A549 (cell line): Measurements from ENCODE around the gene CALR3. TPM values are rescaled to one million over a fixed set of nuclear protein-coding genes. Genes with fewer than 3 reads are reported as not detected.

Source experiments
- ATAC-seq, 2 experiments: fragments of 200-7000 bp in 1 of 2; fragments of >200 bp in 1 of 2; cut with Nextera tagmentation in 1 of 2; cut with Tn5 transposase in 1 of 2; 3 replicates each; pipeline versions ENCODE4 v1.8.0 to v1.9.1; 2018 to 2020; ENCODE audit warnings: mild to moderate bottlenecking in 1 of 2, moderate library complexity in 1 of 2
- CTCF ChIA-PET: fragments of 300-600 bp; sonication (Branson Sonifier 250); formaldehyde crosslinking; extraction: SDS; loops from one replicate; lab custom pipeline; 2021; ENCODE audit warnings: antibody characterized with exemption, inconsistent platforms; lab: Yijun Ruan, JAX
- POLR2A ChIA-PET: fragments of 350-600 bp; formaldehyde crosslinking; extraction: SDS; loops from one replicate; lab custom pipeline; 2021; ENCODE audit warnings: antibody characterized with exemption, inconsistent platforms; lab: Yijun Ruan, JAX
- DNase-seq, 2 experiments: peaks; one replicate each; pipeline versions ENCODE4 v3.0.0 to v3.0.0-alpha.2; 2011 to 2016; ENCODE audit warnings: low read depth in 1 of 2, low spot score in 1 of 2
- FAIRE-seq: peaks from 2 replicates; lab custom pipeline; 2011; peaks lifted over from hg19 to GRCh38; lab: Jason Lieb, UNC
- H3K27ac ChIP-seq, 2 experiments: fragments of >200 bp; sonication (Bioruptor Twin); formaldehyde crosslinking; 3 replicates each; pipeline ENCODE4 v1.5.1; 2016 to 2017
- H3K4me1 ChIP-seq: fragments of >200 bp; sonication (Bioruptor Twin); formaldehyde crosslinking; 3 replicates; pipeline ENCODE4 v1.6.1; 2016
- H3K4me2 ChIP-seq: fragments of >200 bp; sonication (Bioruptor Twin); formaldehyde crosslinking; 3 replicates; pipeline ENCODE4 v1.6.1; 2016
- H3K4me3 ChIP-seq: fragments of >200 bp; sonication (Bioruptor Twin); formaldehyde crosslinking; 3 replicates; pipeline ENCODE4 v1.5.1; 2016
- H3K9me3 ChIP-seq: fragments of >200 bp; sonication (Bioruptor Twin); formaldehyde crosslinking; 3 replicates; pipeline ENCODE4 v1.6.1; 2016
- CEBPB ChIP-seq, 2 experiments: fragments of >200 bp in 1 of 2; sonication (Bioruptor Twin) in 1 of 2; formaldehyde crosslinking in 1 of 2; IDR thresholded peaks; 2 replicates each; pipeline ENCODE4 v1.6.1; 2012 to 2016
- CHD2 ChIP-seq: fragments of 150-350 bp; IDR thresholded peaks from 2 replicates; pipeline ENCODE4 v1.6.1; 2014; ENCODE audit warnings: low read length; ENCODE audit not compliant: partially characterized antibody
- CTCF ChIP-seq: fragments of >200 bp; sonication (Bioruptor Twin); formaldehyde crosslinking; IDR thresholded peaks from 3 replicates; pipeline ENCODE4 v1.5.1; 2016
- E2F6 ChIP-seq: IDR thresholded peaks from 2 replicates; pipeline ENCODE4 v1.6.1; 2012; ENCODE audit warnings: low read depth, borderline replicate concordance
- ELK1 ChIP-seq: fragments of 150-350 bp; IDR thresholded peaks from 2 replicates; pipeline ENCODE4 v1.6.1; 2014; ENCODE audit warnings: low read depth, mild to moderate bottlenecking, low read length
- FOSL2 ChIP-seq, 2 experiments: fragments of 450-650 bp in 1 of 2; fragments of >200 bp in 1 of 2; sonication (Bioruptor Twin) in 1 of 2; formaldehyde crosslinking; IDR thresholded peaks; 2 replicates each; pipeline versions ENCODE4 v1.5.0 to v1.6.1; 2016 to 2020; ENCODE audit warnings: mild to moderate bottlenecking in 1 of 2, moderate library complexity in 1 of 2
- FOXS1 ChIP-seq: fragments of 250-450 bp; sonication (Bioruptor Pico); IDR thresholded peaks from 2 replicates; pipeline ENCODE4 v1.5.0; 2020; ENCODE audit warnings: mild to moderate bottlenecking, moderate library complexity
- HOXA7 ChIP-seq: fragments of 250-450 bp; sonication (Bioruptor Pico); IDR thresholded peaks from 2 replicates; pipeline ENCODE4 v1.5.0; 2020; ENCODE audit warnings: mild to moderate bottlenecking, moderate library complexity
- JUN ChIP-seq, 2 experiments: fragments of >200 bp; sonication (Bioruptor Twin); formaldehyde crosslinking; IDR thresholded peaks; 2 replicates in 1 of 2; 3 replicates in 1 of 2; pipeline ENCODE4 v1.6.1; 2016 to 2017
- MAX ChIP-seq: IDR thresholded peaks from 2 replicates; pipeline ENCODE4 v1.6.1; 2012
- MYC ChIP-seq: IDR thresholded peaks from 2 replicates; pipeline ENCODE4 v1.6.1; 2012; ENCODE audit warnings: mild to moderate bottlenecking, inconsistent platforms, low read length, improper control_type of control experiment, borderline replicate concordance
- REST ChIP-seq: fragments of 200-600 bp; sonication (generic); IDR thresholded peaks from 2 replicates; pipeline ENCODE4 v1.6.1; 2016; ENCODE audit warnings: antibody characterized with exemption, mild to moderate bottlenecking, moderate library complexity
- RFX5 ChIP-seq: fragments of 450-650 bp; IDR thresholded peaks from 2 replicates; pipeline ENCODE4 v1.7.1; 2014; ENCODE audit warnings: antibody characterized with exemption, mild to moderate bottlenecking, moderate library complexity
- SMC3 ChIP-seq: fragments of >200 bp; sonication (Bioruptor Twin); formaldehyde crosslinking; IDR thresholded peaks from 3 replicates; pipeline ENCODE4 v1.6.1; 2018; ENCODE audit warnings: inconsistent platforms
- SREBF2 ChIP-seq: fragments of 450-650 bp; IDR thresholded peaks from 2 replicates; pipeline ENCODE4 v1.6.1; 2014; ENCODE audit warnings: mild to moderate bottlenecking, moderate library complexity
- TP53 ChIP-seq: fragments of 250-450 bp; sonication (Bioruptor Pico); IDR thresholded peaks from 2 replicates; pipeline ENCODE4 v1.5.0; 2021; ENCODE audit warnings: mild to moderate bottlenecking, moderate library complexity
- USF2 ChIP-seq: fragments of 450-650 bp; IDR thresholded peaks from 2 replicates; pipeline ENCODE4 v1.6.1; 2014; ENCODE audit warnings: antibody characterized with exemption
- ZFP36 ChIP-seq: fragments of 450-650 bp; IDR thresholded peaks from 2 replicates; pipeline ENCODE4 v1.6.1; 2014; ENCODE audit warnings: borderline replicate concordance; ENCODE audit not compliant: partially characterized antibody
- WGBS: methylation state at CpG from one replicate; pipeline ENCODE4 v1.1.6; 2017; ENCODE audit errors: missing lambda C conversion rate; 5-methylcytosine and 5-hydroxymethylcytosine counted together
- polyA plus RNA-seq, 4 experiments: library from polyadenylated mRNA; depleted of rRNA in 3 of 4; stranded (reverse); fragments of >200 nt; fragmentation: RNase III in 1 of 4; extraction: RNeasy Plus Mini Kit Qiagen cat#74134 plus additional on column Dnase treatment in 1 of 4; gene quantifications; 2 replicates in 3 of 4; 3 replicates in 1 of 4; pipeline ENCODE4 v1.2.3, GENCODE V29; 2011 to 2017

CALR3 gene
- polyA plus RNA-seq, 2 of the 4 experiments (the other 2 are of a cell fraction), result 0.10 TPM; not detected in 1

- DNase-seq (no peak), ATAC-seq (no peak), FAIRE-seq (no peak)
- ChIA-PET POLR2A (no interaction called here), CTCF (no interaction called here)
- Histone ChIP-seq H3K4me1 (peaks cover 20% of the 10 kb centered on the region), H3K27ac (no peak overlapping the region), H3K4me3 (no peak overlapping the region), H3K9me3 (no peaks in the 10 kb centered on the region), H3K4me2 (no peak overlapping the region)
- TF ChIP-seq MAX (no peak), JUN (IDR thresholded peaks at IDR 0.05) (no peak), E2F6 (no peak), RFX5 (no peak), REST (no peak), CHD2 (no peak), HOXA7 (no peak), USF2 (no peak), TP53 (CRISPR knock-in tag) (no peak), FOSL2 (IDR thresholded peaks at IDR 0.05) (no peak), FOSL2 (CRISPR knock-in tag; IDR thresholded peaks at IDR 0.05) (no peak), SMC3 (no peak), ELK1 (no peak), MYC (no peak), SREBF2 (no peak), CTCF (no peak), ZFP36 (no peak), FOXS1 (CRISPR knock-in tag) (no peak), CEBPB (IDR thresholded peaks at IDR 0.05) (no peak)
- 93% methylated on average over 5 of the region's 5 CpGs for WGBS
These were observed 30.7 kb downstream of the CALR3 start for GRCh38 chr19:16465239-16465638.
